GM10266 (cell line): Measurements from ENCODE around the gene DAZAP1.

Source experiments
- DNase-seq: peaks from one replicate; pipeline ENCODE4 v3.0.0; 2012; ENCODE audit errors: extremely low spot score
- CTCF ChIP-seq: IDR thresholded peaks from 2 replicates; pipeline ENCODE4 v1.5.1; 2012; ENCODE audit warnings: mild to moderate bottlenecking, low read depth; ENCODE audit not compliant: control insufficient read depth, insufficient read depth; ENCODE audit errors: missing control alignments

DAZAP1 gene

GRCh38 chr19:1478934-1479707 is 71.7 kb downstream of the DAZAP1 start, which contains the start of gene C19orf25:
TSS of gene C19orf25 (minus strand) at chr19:1479215. CDS start at chr19:1478903, 312 bp downstream.
- peak; percentile 99 for DNase-seq
- no peak for TF ChIP-seq CTCF

DNA sequence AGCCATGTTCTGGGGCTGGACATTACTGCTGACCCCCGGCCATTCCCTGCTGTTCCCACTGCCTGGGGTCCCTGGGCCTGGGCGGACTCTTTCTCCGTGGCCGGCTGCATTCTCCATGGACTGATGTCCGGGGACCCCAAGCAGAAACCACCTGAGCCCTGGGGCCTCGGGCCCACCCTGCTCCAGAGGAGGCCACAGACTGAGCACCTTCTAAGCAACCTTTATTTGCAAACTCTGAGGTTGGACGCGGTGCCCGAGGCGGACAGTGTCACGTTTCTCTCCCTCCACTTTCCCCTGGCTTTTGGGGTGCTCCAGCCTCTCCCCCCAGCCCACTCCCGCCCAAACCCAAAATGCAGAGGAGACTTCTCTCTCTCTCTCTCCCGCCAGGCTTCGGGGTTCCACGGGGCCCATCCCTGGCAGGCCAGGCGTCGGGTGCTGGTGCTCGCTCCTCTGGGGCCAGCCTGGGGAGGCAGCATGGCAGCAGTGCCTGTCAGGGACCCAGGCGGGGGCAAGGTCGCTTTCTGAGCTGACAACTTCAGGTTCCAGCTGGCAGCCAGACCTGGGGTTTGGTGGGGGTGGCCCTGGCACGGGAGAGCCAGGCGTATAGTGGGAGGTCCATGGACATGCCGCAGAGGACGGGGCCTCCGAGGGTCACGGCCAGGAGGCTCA is 74.0 kb downstream of the DAZAP1 start:
- TF ChIP-seq CTCF = no peak
- no peak for DNase-seq

GRCh38 chr19:1481893-1482360 is 74.5 kb downstream of the DAZAP1 start:
- DNase-seq = no peak
- no peak for TF ChIP-seq CTCF

DNA sequence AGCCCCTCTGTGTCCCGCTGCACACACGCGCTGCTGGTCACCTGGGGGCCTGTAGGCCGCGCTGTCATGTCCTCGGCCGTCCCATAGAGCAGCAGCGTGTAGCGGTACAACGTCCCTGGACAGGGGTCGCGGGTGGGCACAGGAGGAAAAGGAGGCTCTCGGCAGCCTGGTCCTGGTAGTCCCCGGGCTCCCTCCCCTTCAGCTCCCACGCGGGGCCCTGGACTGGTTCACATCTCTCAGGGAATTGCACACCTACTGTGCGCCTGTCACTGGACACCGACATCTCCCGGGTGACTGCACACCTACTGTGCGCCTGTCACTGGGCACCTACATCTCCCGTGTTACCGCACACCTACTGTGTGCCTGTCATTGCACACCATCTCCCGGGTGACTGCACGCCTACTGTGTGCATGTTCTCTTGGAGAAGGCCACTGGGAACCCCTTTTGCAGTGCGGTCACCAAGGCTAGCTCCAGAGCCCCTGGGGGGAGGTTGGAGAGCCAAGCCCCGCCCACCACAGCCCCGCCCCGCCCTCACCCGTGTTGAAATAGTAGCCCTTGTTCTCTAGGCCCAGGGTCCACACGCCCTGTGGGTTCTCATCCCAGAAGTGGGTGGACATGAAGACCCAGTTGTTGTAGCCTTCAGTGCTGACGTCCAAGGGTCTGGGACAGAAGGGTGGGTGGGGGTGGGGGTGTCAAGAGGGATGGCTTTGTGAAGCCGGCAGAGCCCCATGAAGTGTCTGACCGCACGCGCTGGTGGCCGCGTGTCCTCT is 75.2 kb downstream of the DAZAP1 start:
- no peak for TF ChIP-seq CTCF
- DNase-seq = no peak

GRCh38 chr19:1483131-1483978 is 76.0 kb downstream of the DAZAP1 start:
- DNase-seq = no peak
- TF ChIP-seq CTCF = no peak

DNA sequence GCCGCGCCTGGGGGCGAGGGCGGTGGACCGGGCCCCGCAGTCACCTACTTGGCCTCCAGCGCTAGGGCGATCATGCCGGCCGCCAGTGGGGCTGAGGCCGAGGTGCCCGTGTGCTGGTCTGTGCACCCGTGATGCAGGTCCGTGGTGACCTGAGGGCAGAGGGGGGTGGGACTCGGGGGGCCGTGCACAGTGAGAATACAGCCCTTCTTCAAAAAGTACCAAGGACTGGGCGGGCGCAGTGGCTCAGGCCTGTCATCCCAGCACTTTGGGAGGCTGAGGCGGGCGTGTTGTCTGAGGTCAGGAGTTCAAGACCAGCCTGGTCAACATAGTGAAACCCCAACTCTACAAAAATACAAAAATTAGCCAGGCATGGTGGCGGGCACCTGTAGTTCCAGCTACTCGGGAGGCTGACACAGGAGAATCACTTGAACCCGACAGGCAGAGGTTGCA is 76.6 kb downstream of the DAZAP1 start:
- no peak for TF ChIP-seq CTCF
- DNase-seq = no peak
